Measurements from ENCODE around the gene ALX1. TPM values are rescaled to one million over a fixed set of nuclear protein-coding genes. Genes with fewer than 3 reads are reported as not detected.

ALX1 gene
- total RNA-seq, 2 experiments from 2014 or later, result not detected

- H3K4me1 Mint-ChIP-seq (ENCODE audit: low read depth), result no peaks in the 10 kb centered on the region
- no peak overlapping the region for H3K4me3 Mint-ChIP-seq
- H3K27me3 Mint-ChIP-seq, result no peaks in the 10 kb centered on the region
- no peaks in the 10 kb centered on the region for H3K36me3 Mint-ChIP-seq (ENCODE audit: low read depth)
- CTCF ChIA-PET, result no interaction called here
- no peaks in the 10 kb centered on the region for H3K9me3 Mint-ChIP-seq
- ATAC-seq, result no peak
- no peak for TF ChIP-seq CTCF (IDR thresholded peaks at IDR 0.05)
- intact Hi-C loops (cut with micrococcal nuclease), result no loop called here
- H3K27ac Mint-ChIP-seq, result no peak overlapping the region
- no peak for DNase-seq
- POLR2A ChIA-PET, result no interaction called here
Measured at GRCh38 chr12:85348779-85349178, 68.8 kb downstream of the ALX1 start.

GRCh38 chr12:85350356-85350755, 70.3 kb downstream of the ALX1 start:
- Mint-ChIP-seq H3K36me3 (ENCODE audit: low read depth) (no peaks in the 10 kb centered on the region), H3K4me3 (no peak overlapping the region), H3K27ac (no peak overlapping the region), H3K9me3 (no peaks in the 10 kb centered on the region), H3K4me1 (ENCODE audit: low read depth) (no peaks in the 10 kb centered on the region), H3K27me3 (no peaks in the 10 kb centered on the region)
- no peak for ATAC-seq
- TF ChIP-seq CTCF (IDR thresholded peaks at IDR 0.05), result no peak
- DNase-seq, result no peak
- intact Hi-C loops (cut with micrococcal nuclease), result no loop called here
- ChIA-PET CTCF (no interaction called here), POLR2A (no interaction called here)

Other genes with a start within 250 kb of the ALX1 start
- not detected for gene TSPAN19, start 243.9 kb upstream of the ALX1 start, total RNA-seq
- not detected for gene LRRIQ1, start 243.9 kb upstream of the ALX1 start, total RNA-seq